H1 (cell line): ENCODE measurements around the gene NOS2. TPM values are rescaled to one million over a fixed set of nuclear protein-coding genes. Genes with fewer than 3 reads are reported as not detected.
A peak's percentile ranks its signal among the peaks of the same experiment; 100 is the strongest.

Source experiments
- CTCF ChIA-PET: fragments of 300-600 bp; sonication (Branson Sonifier 250); formaldehyde crosslinking; loops from one replicate; lab custom pipeline; 2021; ENCODE audit not compliant: partially characterized antibody; lab: Charles Lee
- POLR2A ChIA-PET: fragments of 300-600 bp; sonication (Branson Sonifier 250); formaldehyde crosslinking; loops from one replicate; lab custom pipeline; 2021; ENCODE audit warnings: inconsistent platforms; ENCODE audit not compliant: partially characterized antibody; lab: Charles Lee
- DNase-seq, 2 experiments: peaks; one replicate each; pipeline versions ENCODE4 v3.0.0 to v3.0.0-alpha.2; 2010 to 2022; ENCODE audit warnings: low spot score in 2 of 2, low read depth in 1 of 2, mixed read lengths in 1 of 2
- FAIRE-seq: peaks from 2 replicates; lab custom pipeline; 2011; peaks lifted over from hg19 to GRCh38; lab: Jason Lieb, UNC
- H2AFZ ChIP-seq: 2 replicates; pipeline ENCODE4 v1.8.1; 2012; ENCODE audit warnings: low read length, inconsistent platforms
- H2AK5ac ChIP-seq: 2 replicates; pipeline ENCODE4 v1.6.1; 2013; ENCODE audit warnings: low read depth, low read length
- H2BK120ac ChIP-seq: replicated peaks from 2 replicates; pipeline ENCODE3; 2013; ENCODE audit warnings: low read depth, low read length, inconsistent platforms
- H2BK12ac ChIP-seq: 2 replicates; pipeline ENCODE4 v1.6.1; 2013; ENCODE audit warnings: low read depth, low read length
- H2BK15ac ChIP-seq: 2 replicates; pipeline ENCODE4 v1.6.1; 2013; ENCODE audit warnings: low read length
- H2BK20ac ChIP-seq: 2 replicates; pipeline ENCODE4 v1.6.1; 2013; ENCODE audit warnings: low read length
- H2BK5ac ChIP-seq: 2 replicates; pipeline ENCODE4 v1.6.1; 2013; ENCODE audit warnings: low read depth, low read length
- H3K14ac ChIP-seq: 2 replicates; pipeline ENCODE4 v1.6.1; 2013; ENCODE audit warnings: inconsistent platforms; ENCODE audit not compliant: insufficient read length
- H3K18ac ChIP-seq: 2 replicates; pipeline ENCODE4 v1.6.1; 2013; ENCODE audit warnings: low read length; ENCODE audit errors: extremely low read depth
- H3K23ac ChIP-seq: 2 replicates; pipeline ENCODE4 v1.6.1; 2013; ENCODE audit warnings: inconsistent platforms; ENCODE audit not compliant: insufficient read length
- H3K23me2 ChIP-seq: 2 replicates; pipeline ENCODE4 v1.6.1; 2013; ENCODE audit warnings: low read depth, low read length
- H3K27ac ChIP-seq: 2 replicates; pipeline ENCODE4 v1.6.1; 2011; ENCODE audit warnings: low read depth, low read length, inconsistent platforms
- H3K27me3 ChIP-seq, 4 experiments: replicated peaks in 1 of 4; 1 replicate in 1 of 4; 2 replicates in 3 of 4; pipeline versions ENCODE4 v1.6.1 to v1.8.1; 2011 to 2013; ENCODE audit warnings: low read length in 3 of 4, mild to moderate bottlenecking in 3 of 4, inconsistent platforms in 2 of 4, mixed read lengths in 2 of 4, moderate library complexity in 1 of 4; ENCODE audit not compliant: control insufficient read depth in 3 of 4, insufficient read depth in 3 of 4; ENCODE audit errors: extremely low read depth in 1 of 4
- H3K36me3 ChIP-seq, 4 experiments: 2 replicates each; pipeline versions ENCODE4 v1.6.1 to v1.8.1; 2011 to 2013; ENCODE audit warnings: mild to moderate bottlenecking in 4 of 4, low read length in 3 of 4, moderate library complexity in 2 of 4, control low read depth in 1 of 4, inconsistent platforms in 1 of 4; ENCODE audit not compliant: insufficient read depth in 4 of 4, control insufficient read depth in 2 of 4
- H3K4ac ChIP-seq: replicated peaks from 2 replicates; pipeline ENCODE3; 2013; ENCODE audit warnings: low read length, low read depth, mixed read lengths, inconsistent platforms; ENCODE audit not compliant: insufficient read length
- H3K4me1 ChIP-seq, 4 experiments: replicated peaks in 1 of 4; 1 replicate in 1 of 4; 2 replicates in 3 of 4; pipeline versions ENCODE4 v1.6.1 to v1.8.1; 2011 to 2013; ENCODE audit warnings: low read length in 3 of 4, inconsistent platforms in 2 of 4, mixed read lengths in 1 of 4; ENCODE audit not compliant: insufficient read depth in 4 of 4, control insufficient read depth in 3 of 4
- H3K4me2 ChIP-seq, 2 experiments: 2 replicates each; pipeline versions ENCODE4 v1.6.1 to v1.8.1; 2011 to 2013; ENCODE audit warnings: low read depth in 2 of 2, low read length in 2 of 2, control low read depth in 1 of 2, inconsistent platforms in 1 of 2, mild to moderate bottlenecking in 1 of 2; ENCODE audit not compliant: insufficient read depth in 1 of 2
- H3K4me3 ChIP-seq, 4 experiments: fragments of 200-600, 300-600 bp in 1 of 4; sonication (generic), shearing (Covaris generic), sonication (Bioruptor Twin) in 1 of 4; 2 replicates each; pipeline versions ENCODE4 v1.5.1 to v1.8.1; 2011 to 2016; ENCODE audit warnings: low read length in 4 of 4, low read depth in 3 of 4, control low read depth in 2 of 4, inconsistent platforms in 2 of 4, mild to moderate bottlenecking in 2 of 4, mixed read lengths in 1 of 4, moderate library complexity in 1 of 4; ENCODE audit not compliant: insufficient read depth in 2 of 4; ENCODE audit errors: extremely low read depth in 1 of 4
- H3K56ac ChIP-seq: replicated peaks from 2 replicates; pipeline ENCODE3; 2013; ENCODE audit warnings: low read depth, mild to moderate bottlenecking, mixed read lengths, low read length, inconsistent platforms; ENCODE audit not compliant: insufficient read length
- H3K79me1 ChIP-seq: 2 replicates; pipeline ENCODE4 v1.6.1; 2013; ENCODE audit warnings: low read depth, low read length, control low read depth
- H3K79me2 ChIP-seq, 2 experiments: 2 replicates each; pipeline versions ENCODE4 v1.6.1 to v1.8.1; 2012 to 2013; ENCODE audit warnings: low read length in 2 of 2, mild to moderate bottlenecking in 2 of 2, inconsistent platforms in 1 of 2; ENCODE audit not compliant: insufficient read depth in 2 of 2, control insufficient read depth in 1 of 2
- H3K9ac ChIP-seq, 4 experiments: replicated peaks in 1 of 4; 1 replicate in 1 of 4; 2 replicates in 3 of 4; pipeline versions ENCODE4 v1.6.1 to v1.8.1; 2011 to 2013; ENCODE audit warnings: low read depth in 3 of 4, low read length in 3 of 4, control low read depth in 2 of 4, mild to moderate bottlenecking in 2 of 4, moderate library complexity in 2 of 4, inconsistent platforms in 1 of 4; ENCODE audit errors: extremely low read depth in 1 of 4
- H3K9me3 ChIP-seq, 2 experiments: 2 replicates each; pipeline versions ENCODE4 v1.6.1 to v1.8.1; 2012 to 2013; ENCODE audit warnings: mild to moderate bottlenecking in 2 of 2, moderate library complexity in 2 of 2, control low read depth in 1 of 2, inconsistent platforms in 1 of 2, low read depth in 1 of 2, low read length in 1 of 2, mixed read lengths in 1 of 2; ENCODE audit not compliant: insufficient read depth in 2 of 2
- H4K20me1 ChIP-seq, 2 experiments: replicated peaks in 1 of 2; 2 replicates each; pipeline versions ENCODE3 to v1.8.1; 2011 to 2013; ENCODE audit warnings: inconsistent platforms in 2 of 2, low read length in 2 of 2, mild to moderate bottlenecking in 1 of 2; ENCODE audit not compliant: insufficient read depth in 2 of 2, control insufficient read depth in 1 of 2
- H4K5ac ChIP-seq: 2 replicates; pipeline ENCODE4 v1.6.1; 2013; ENCODE audit warnings: low read length, low read depth, mixed read lengths, inconsistent platforms; ENCODE audit not compliant: insufficient read length
- H4K8ac ChIP-seq: 2 replicates; pipeline ENCODE4 v1.8.0; 2013; ENCODE audit warnings: mild to moderate bottlenecking, moderate library complexity, low read length, inconsistent platforms; ENCODE audit not compliant: insufficient read depth; ENCODE audit errors: extremely low read depth
- H4K91ac ChIP-seq: replicated peaks from 2 replicates; pipeline ENCODE3; 2013; ENCODE audit warnings: low read length, mixed read lengths, inconsistent platforms; ENCODE audit not compliant: insufficient read length
- E2F6 ChIP-seq: IDR thresholded peaks from 2 replicates; pipeline ENCODE4 v1.6.1; 2012; ENCODE audit warnings: inconsistent platforms
- KDM5A ChIP-seq: fragments of 200-600 bp; IDR thresholded peaks from 2 replicates; pipeline ENCODE4 v1.7.1; 2012; ENCODE audit warnings: mild to moderate bottlenecking, low read length, inconsistent platforms, mixed read lengths
- SIX5 ChIP-seq: IDR thresholded peaks from 2 replicates; pipeline ENCODE4 v1.6.1; 2011; ENCODE audit warnings: mild to moderate bottlenecking, low read depth, low read length
- SP1 ChIP-seq: IDR thresholded peaks from 2 replicates; pipeline ENCODE4 v1.6.1; 2011; ENCODE audit warnings: low read depth, low read length
- SP4 ChIP-seq: IDR thresholded peaks from 2 replicates; pipeline ENCODE4 v1.6.1; 2012; ENCODE audit warnings: low read length, inconsistent platforms
- WGBS, 2 experiments: shearing (Covaris generic) in 1 of 2; methylation state at CpG; one replicate each; pipeline versions ENCODE4 v1.1.6 to v1.1.7; 2013 to 2015; ENCODE audit warnings: low lambda C conversion rate in 2 of 2, mixed read lengths in 2 of 2, inconsistent platforms in 1 of 2, low coverage in 1 of 2, missing lambda C conversion rate in 1 of 2; ENCODE audit not compliant: insufficient replicate concordance in 2 of 2, insufficient coverage in 1 of 2, insufficient read length in 1 of 2; ENCODE audit errors: extremely low coverage in 1 of 2, missing lambda C conversion rate in 1 of 2; 5-methylcytosine and 5-hydroxymethylcytosine counted together
- polyA plus RNA-seq, 7 experiments: library from polyadenylated mRNA; depleted of rRNA in 3 of 7; stranded (reverse) in 5 of 7; unstranded in 2 of 7; fragments of >200 nt in 5 of 7; fragments of 200-250 nt in 2 of 7; gene quantifications; 1 replicate in 5 of 7; 2 replicates in 1 of 7; 4 replicates in 1 of 7; pipeline versions ENCODE4 v1.2.1 to v1.2.3, GENCODE V29; 2011 to 2013; ENCODE audit warnings: missing spikeins in 2 of 7, mixed read lengths in 2 of 7
- total RNA-seq: library from RNA; stranded (reverse); fragmentation: NEBNext Ultra II Directional; extraction: Animal tissue kit (Norgen Biotek cat#: 25700); gene quantifications from 2 replicates; pipeline ENCODE4 v1.2.1, GENCODE V29; 2021

Gene NOS2
- total and polyA plus RNA-seq, 2 of the 8 experiments (the other 6 are each of a cell fraction or from before 2014, with no cell fraction given): 1.0 to 1.9 TPM

- Histone ChIP-seq H2BK120ac (no peak overlapping the region), H3K79me1 (no peaks in the 10 kb centered on the region; the same call in 1 of the 2 replicates), H3K79me2 (no peaks in the 10 kb centered on the region), H3K23ac (no peak overlapping the region), H3K9ac (no peak overlapping the region), H3K4me3 (no peak overlapping the region), H3K56ac (no peak overlapping the region), H4K8ac (peak overlapping the region; percentile 72; the same call in 1 of the 2 replicates)
- FAIRE-seq: no peak
- no peak for DNase-seq
- POLR2A ChIA-PET: no interaction called here
- TF ChIP-seq KDM5A: no peak
- no peak for TF ChIP-seq SP4
- TF ChIP-seq SIX5: no peak
- TF ChIP-seq E2F6: no peak
- no peak for TF ChIP-seq SP1
- TF ChIP-seq, all 59 proteins: peak for 0
- Histone ChIP-seq H2AK5ac (no peak overlapping the region), H3K18ac (no peak overlapping the region), H3K14ac (no peak overlapping the region), H2BK12ac (no peak overlapping the region), H2BK20ac (no peak overlapping the region), H3K9me3 (no peaks in the 10 kb centered on the region), H3K4me1 (no peaks in the 10 kb centered on the region), H3K36me3 (no peaks in the 10 kb centered on the region), H2BK15ac (no peak overlapping the region), H3K23me2 (no peaks in the 10 kb centered on the region), H4K5ac (no peak overlapping the region), H3K4me2 (no peak overlapping the region), H2AFZ (no peak overlapping the region), H4K91ac (no peak overlapping the region), H3K27me3 (no peaks in the 10 kb centered on the region), H4K20me1 (no peaks in the 10 kb centered on the region), H3K4ac (no peak overlapping the region), H2BK5ac (no peak overlapping the region), H3K27ac (no peak overlapping the region)
- WGBS, 2 experiments: 91% methylated on average over 25 of the region's 28 CpGs; no CpG with 5 or more reads in 1 of the 2 experiments
- CTCF ChIA-PET: interaction anchor here (0.5 to 12.0 kb wide), 50 partner anchors 7 to 520 kb away, joined by 3 to 338 read pairs (median 5); no protein-coding TSS in a partner anchor
These were observed 44.4 kb downstream of the NOS2 start for GRCh38 chr17:27755706-27756466.
